IMR-90 (cell line): Measurements from ENCODE around the gene PPARD. TPM values are rescaled to one million over a fixed set of nuclear protein-coding genes. Genes with fewer than 3 reads are reported as not detected.

Source experiments
- ATAC-seq: fragments of 200-7000 bp; cut with Tn5 transposase; 2 replicates; pipeline ENCODE4 v1.9.1; 2020; ENCODE audit warnings: low read depth, mild to moderate bottlenecking, moderate library complexity
- BruUV-seq: library from RNA; stranded (reverse); fragments of 400-500 nt; replicated peaks from 2 replicates; lab custom pipeline; 2021; lab: Mats Ljungman, UMichigan
- CTCF ChIA-PET: fragments of 300-600 bp; formaldehyde crosslinking; extraction: SDS; loops from one replicate; lab custom pipeline; 2021; ENCODE audit warnings: antibody characterized with exemption; lab: Yijun Ruan, JAX
- POLR2A ChIA-PET: fragments of 300-600 bp; sonication (Branson Sonifier 250); formaldehyde crosslinking; loops from one replicate; lab custom pipeline; 2022; ENCODE audit warnings: antibody characterized with exemption; ENCODE audit not compliant: unreplicated experiment; lab: Charles Lee
- DNase-seq: peaks from one replicate; pipeline ENCODE4 v3.0.0; 2013
- H2AFZ ChIP-seq: replicated peaks from 2 replicates; pipeline ENCODE3; 2013; ENCODE audit warnings: low read length, mild to moderate bottlenecking; ENCODE audit not compliant: poor library complexity
- H2AK5ac ChIP-seq: 2 replicates; pipeline ENCODE4 v1.6.1; 2013; ENCODE audit warnings: low read depth, low read length, inconsistent platforms
- H2AK9ac ChIP-seq: replicated peaks from 2 replicates; pipeline ENCODE3; 2013; ENCODE audit warnings: mild to moderate bottlenecking, low read depth, low read length, moderate library complexity; ENCODE audit not compliant: poor library complexity
- H2BK120ac ChIP-seq: 2 replicates; pipeline ENCODE4 v1.6.1; 2013; ENCODE audit warnings: low read depth, low read length, inconsistent platforms
- H2BK15ac ChIP-seq: 3 replicates; pipeline ENCODE4 v1.6.1; 2013; ENCODE audit warnings: low read depth, low read length, inconsistent platforms
- H2BK20ac ChIP-seq: 2 replicates; pipeline ENCODE4 v1.6.1; 2013; ENCODE audit warnings: low read depth, mild to moderate bottlenecking, inconsistent platforms, low read length, moderate library complexity
- H2BK5ac ChIP-seq: 2 replicates; pipeline ENCODE4 v1.6.1; 2013; ENCODE audit warnings: mild to moderate bottlenecking, low read depth, low read length, inconsistent platforms; ENCODE audit not compliant: poor library complexity, severe bottlenecking
- H3K14ac ChIP-seq: replicated peaks from 2 replicates; pipeline ENCODE4 v1.6.1; 2013; ENCODE audit warnings: low read depth, low read length, inconsistent platforms
- H3K18ac ChIP-seq: 2 replicates; pipeline ENCODE4 v1.6.1; 2013; ENCODE audit warnings: low read depth, low read length, control low read depth
- H3K23ac ChIP-seq: 2 replicates; pipeline ENCODE4 v1.6.1; 2013; ENCODE audit warnings: low read depth, low read length, inconsistent platforms
- H3K27ac ChIP-seq: 2 replicates; pipeline ENCODE4 v1.5.1; 2013; ENCODE audit warnings: mild to moderate bottlenecking, control low read depth, low read length; ENCODE audit not compliant: insufficient read depth
- H3K27me3 ChIP-seq: 2 replicates; pipeline ENCODE4 v1.6.1; 2013; ENCODE audit warnings: low read length; ENCODE audit not compliant: control insufficient read depth, insufficient read depth
- H3K36me3 ChIP-seq: 2 replicates; pipeline ENCODE4 v1.6.1; 2013; ENCODE audit warnings: low read length, mixed read lengths; ENCODE audit not compliant: control insufficient read depth, insufficient read depth
- H3K4ac ChIP-seq: 2 replicates; pipeline ENCODE4 v1.6.1; 2013; ENCODE audit warnings: low read depth, low read length, inconsistent platforms
- H3K4me1 ChIP-seq: 2 replicates; pipeline ENCODE4 v1.6.1; 2013; ENCODE audit warnings: low read length, mixed read lengths; ENCODE audit not compliant: control insufficient read depth, insufficient read depth
- H3K4me2 ChIP-seq: 2 replicates; pipeline ENCODE4 v1.6.1; 2013; ENCODE audit warnings: low read depth, mild to moderate bottlenecking, control low read depth, low read length, moderate library complexity
- H3K4me3 ChIP-seq: 2 replicates; pipeline ENCODE4 v1.5.1; 2013; ENCODE audit warnings: low read depth, mild to moderate bottlenecking, control low read depth, low read length, moderate library complexity; ENCODE audit not compliant: insufficient read depth
- H3K56ac ChIP-seq: 2 replicates; pipeline ENCODE4 v1.6.1; 2013; ENCODE audit warnings: low read length, inconsistent platforms; ENCODE audit not compliant: insufficient read depth; ENCODE audit errors: extremely low read depth
- H3K79me1 ChIP-seq, 2 experiments: 2 replicates each; pipeline ENCODE4 v1.6.1; 2013; ENCODE audit warnings: low read length in 2 of 2, inconsistent platforms in 1 of 2, low read depth in 1 of 2
- H3K9ac ChIP-seq: 2 replicates; pipeline ENCODE4 v1.6.1; 2013; ENCODE audit warnings: low read depth, low read length, control low read depth
- H3K9me1 ChIP-seq: 2 replicates; pipeline ENCODE4 v1.6.1; 2013; ENCODE audit warnings: low read length, inconsistent platforms; ENCODE audit not compliant: insufficient read depth
- H3K9me3 ChIP-seq: 2 replicates; pipeline ENCODE4 v1.6.1; 2013; ENCODE audit warnings: low read length; ENCODE audit not compliant: control insufficient read depth, insufficient read depth
- H4K20me1 ChIP-seq: 2 replicates; pipeline ENCODE4 v1.6.1; 2013; ENCODE audit warnings: low read length, inconsistent platforms; ENCODE audit not compliant: insufficient read depth
- H4K5ac ChIP-seq: 2 replicates; pipeline ENCODE4 v1.6.1; 2013; ENCODE audit warnings: mild to moderate bottlenecking, low read depth, low read length, control low read depth
- H4K8ac ChIP-seq, 2 experiments: 2 replicates each; pipeline ENCODE4 v1.6.1; 2013; ENCODE audit warnings: low read depth in 2 of 2, low read length in 2 of 2, control low read depth in 1 of 2, inconsistent platforms in 1 of 2
- H4K91ac ChIP-seq: 2 replicates; pipeline ENCODE4 v1.6.1; 2013; ENCODE audit warnings: low read depth, low read length, inconsistent platforms; ENCODE audit not compliant: insufficient read depth
- BHLHE40 ChIP-seq: fragments of 150-350 bp; IDR thresholded peaks from 2 replicates; pipeline ENCODE4 v1.6.1; 2016; ENCODE audit warnings: mild to moderate bottlenecking, low read depth, low read length
- ELK1 ChIP-seq: fragments of 150-350 bp; IDR thresholded peaks from 2 replicates; pipeline ENCODE4 v1.6.1; 2016; ENCODE audit warnings: low read depth, mild to moderate bottlenecking, low read length, moderate library complexity, borderline replicate concordance
- MAFK ChIP-seq: IDR thresholded peaks from 2 replicates; pipeline ENCODE4 v1.6.1; 2012; ENCODE audit warnings: low read depth, low read length, improper control_type of control experiment
- POLR2A ChIP-seq: IDR thresholded peaks from 2 replicates; pipeline ENCODE4 v1.6.1; 2012; ENCODE audit warnings: mild to moderate bottlenecking, low read depth, low read length
- SMC3 ChIP-seq: fragments of 150-350 bp; IDR thresholded peaks from 2 replicates; pipeline ENCODE4 v1.6.1; 2016; ENCODE audit warnings: low read depth, mild to moderate bottlenecking, antibody characterized with exemption, low read length, moderate library complexity
- USF2 ChIP-seq: fragments of 150-350 bp; IDR thresholded peaks from 2 replicates; pipeline ENCODE4 v1.6.1; 2017; ENCODE audit warnings: mild to moderate bottlenecking, antibody characterized with exemption, low read length, low read depth
- WGBS, 2 experiments: methylation state at CpG; one replicate each; pipeline versions ENCODE4 v1.1.5 to v1.1.7; 2013; ENCODE audit warnings: missing lambda C conversion rate in 2 of 2; ENCODE audit not compliant: insufficient read length in 1 of 2; ENCODE audit errors: extremely low coverage in 2 of 2; 5-methylcytosine and 5-hydroxymethylcytosine counted together
- dilution Hi-C: fragments of 300-500 bp; cut with HindIII; formaldehyde crosslinking; loops from one replicate; pipeline ENCODE4 v1.14.3; 2018; ENCODE audit warnings: low sequenced_read_pairs; ENCODE audit not compliant: unreplicated experiment
- in situ Hi-C: fragments of 300-500 bp; cut with MboI; formaldehyde crosslinking; loops from 3 replicates; pipeline ENCODE4 v1.14.3; 2019; ENCODE audit warnings: low sequenced_read_pairs, inconsistent platforms, mixed read lengths
- intact Hi-C: fragments of 100-400 bp; cut with micrococcal nuclease; formaldehyde crosslinking; loops from 2 replicates; pipeline ENCODE4 v1.10.0; 2022
- polyA plus RNA-seq, 3 experiments: library from polyadenylated mRNA; depleted of rRNA; stranded (reverse); fragments of >200 nt; gene quantifications; 2 replicates each; pipeline ENCODE4 v1.2.3, GENCODE V29; 2012; ENCODE audit warnings: low replicate concordance in 1 of 3
- total RNA-seq: library from RNA; depleted of rRNA; stranded (reverse); fragments of >200 nt; gene quantifications from 2 replicates; pipeline ENCODE4 v1.2.3, GENCODE V29; 2012

PPARD gene
- total and polyA plus RNA-seq, 2 of the 4 experiments (the other 2 are of a cell fraction): 10.4 to 69.0 TPM

- H2BK20ac ChIP-seq: no peak overlapping the region
- ChIA-PET POLR2A (no interaction called here), CTCF (no interaction called here)
- no peak overlapping the region for H3K27ac ChIP-seq
- H3K9me1 ChIP-seq: peaks cover 28% of the 10 kb centered on the region
- no peak overlapping the region for H4K5ac ChIP-seq
- H3K4ac ChIP-seq: no peak overlapping the region
- no peak overlapping the region for H2AK5ac ChIP-seq
- dilution Hi-C loops (no loop called here), intact Hi-C loops (no loop called here), in situ Hi-C loops (no loop called here)
- peaks cover 36% of the 10 kb centered on the region for H3K36me3 ChIP-seq
- no peak for TF ChIP-seq POLR2A
- no peak for TF ChIP-seq ELK1
- no peak for TF ChIP-seq BHLHE40
- TF ChIP-seq USF2: no peak
- no peak for TF ChIP-seq SMC3
- TF ChIP-seq MAFK: no peak
- no peak overlapping the region for H3K4me2 ChIP-seq
- H2AFZ ChIP-seq: no peak overlapping the region
- no peak overlapping the region for H3K9ac ChIP-seq
- no peak overlapping the region for H2AK9ac ChIP-seq
- H3K4me3 ChIP-seq: no peak overlapping the region
- H3K4me1 ChIP-seq: peaks cover 12% of the 10 kb centered on the region
- no peak overlapping the region for H2BK5ac ChIP-seq
- no peaks in the 10 kb centered on the region for H3K27me3 ChIP-seq
- BruUV-seq: no TSS peak
- DNase-seq: no peak
- H3K18ac ChIP-seq: no peak overlapping the region
- no peak overlapping the region for H2BK15ac ChIP-seq
- H2BK120ac ChIP-seq: no peak overlapping the region
- WGBS, 2 experiments: 100% methylated on average over 1 of the region's 9 CpGs; no CpG with 5 or more reads in 1 of the 2 experiments
- no peak overlapping the region for H4K8ac ChIP-seq
- H3K23ac ChIP-seq: no peak overlapping the region
- no peaks in the 10 kb centered on the region for H3K9me3 ChIP-seq
- H3K14ac ChIP-seq: no peak overlapping the region
- peaks cover 11% of the 10 kb centered on the region for H4K20me1 ChIP-seq
- H3K56ac ChIP-seq: no peak overlapping the region
- no peak for ATAC-seq
- no peak overlapping the region for H4K91ac ChIP-seq
- peaks cover 32 to 90% of the 10 kb centered on the region in 2 experiments for H3K79me1 ChIP-seq
Observed at GRCh38 chr6:35411066-35411465, 68.7 kb downstream of the PPARD start.
